A204.1 (cell line): ENCODE results near the gene KCNG4.

Source experiments
- FAIRE-seq: peaks from 2 replicates; lab custom pipeline; 2012; peaks lifted over from hg19 to GRCh38; lab: Jason Lieb, UNC

KCNG4 gene

GRCh38 chr16:84181144-84181915, 58.5 kb downstream of the KCNG4 start:
- no peak for FAIRE-seq

GRCh38 chr16:84180519-84181140, 59.2 kb downstream of the KCNG4 start:
- no peak for FAIRE-seq

- FAIRE-seq, result no peak
These were observed 60.0 kb downstream of the KCNG4 start for GRCh38 chr16:84179612-84180320.

- FAIRE-seq, result no peak
These were observed 60.8 kb downstream of the KCNG4 start for GRCh38 chr16:84178892-84179611.

- no peak for FAIRE-seq
These were observed 61.6 kb downstream of the KCNG4 start for GRCh38 chr16:84178146-84178765.

- FAIRE-seq, result no peak
These were observed 62.1 kb downstream of the KCNG4 start for GRCh38 chr16:84177741-84178073.

GRCh38 chr16:84176192-84177053, 63.4 kb downstream of the KCNG4 start:
- no peak for FAIRE-seq

GRCh38 chr16:84175350-84176081, 64.3 kb downstream of the KCNG4 start:
- no peak for FAIRE-seq

- FAIRE-seq, result no peak
These were observed 65.4 kb downstream of the KCNG4 start for GRCh38 chr16:84174396-84174795.

- FAIRE-seq, result no peak
These were observed 70.0 kb downstream of the KCNG4 start for GRCh38 chr16:84169765-84170310.
